ENCODE results near the gene ZNF326.
"Not testable (repeated sequence)": the region's sequence is repeated elsewhere in the genome, so short reads cannot be mapped to it uniquely, and the experiment has no call there.

Gene ZNF326

DNA sequence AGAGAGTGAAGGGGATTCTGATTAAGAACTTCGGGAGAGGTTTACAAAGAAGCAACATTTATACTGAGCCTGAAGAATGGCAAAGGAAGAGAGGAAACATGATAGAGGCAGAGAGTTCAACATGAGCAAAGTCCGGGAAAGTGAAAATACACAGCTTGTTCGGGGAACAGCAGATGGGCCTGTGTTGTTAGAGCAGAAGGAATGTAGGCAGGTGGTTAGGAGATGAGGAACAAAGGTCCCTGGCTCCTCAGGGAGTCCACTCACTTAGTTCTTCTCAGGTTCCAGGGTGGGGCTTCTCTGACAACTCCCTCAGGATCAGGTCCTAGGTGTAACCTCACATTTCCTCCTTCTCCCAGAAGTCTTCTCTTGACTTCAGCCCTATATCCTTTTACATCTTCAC is 5.1 kb upstream of the ZNF326 start:
- no peak for FAIRE-seq
- TF ChIP-seq POLR2A (IDR thresholded peaks at IDR 0.05; ENCODE audit: low read depth, low read length) (no peak), POLR2AphosphoS5 (IDR thresholded peaks at IDR 0.05; ENCODE audit: low read depth, low read length) (no peak), TAF1 (IDR thresholded peaks at IDR 0.05; ENCODE audit: borderline replicate concordance, low read depth, low read length) (no peak)
- no peak for DNase-seq (ENCODE audit: insufficient read length)

- FAIRE-seq (no peak), DNase-seq (ENCODE audit: insufficient read length) (no peak)
- TF ChIP-seq TAF1 (IDR thresholded peaks at IDR 0.05; ENCODE audit: borderline replicate concordance, low read depth, low read length): no peak
- TF ChIP-seq POLR2A (IDR thresholded peaks at IDR 0.05; ENCODE audit: low read depth, low read length): no peak
- TF ChIP-seq POLR2AphosphoS5 (IDR thresholded peaks at IDR 0.05; ENCODE audit: low read depth, low read length): no peak
Observed at GRCh38 chr1:89990976-89991831, 3.7 kb upstream of the ZNF326 start.

GRCh38 chr1:89993541-89993940 is 1.4 kb upstream of the ZNF326 start:
- DNase-seq (ENCODE audit: insufficient read length): no peak
- TF ChIP-seq TAF1 (IDR thresholded peaks at IDR 0.05; ENCODE audit: borderline replicate concordance, low read depth, low read length): no peak
- no peak for TF ChIP-seq POLR2AphosphoS5 (IDR thresholded peaks at IDR 0.05; ENCODE audit: low read depth, low read length)
- no peak for TF ChIP-seq POLR2A (IDR thresholded peaks at IDR 0.05; ENCODE audit: low read depth, low read length)
- no peak for FAIRE-seq

DNA sequence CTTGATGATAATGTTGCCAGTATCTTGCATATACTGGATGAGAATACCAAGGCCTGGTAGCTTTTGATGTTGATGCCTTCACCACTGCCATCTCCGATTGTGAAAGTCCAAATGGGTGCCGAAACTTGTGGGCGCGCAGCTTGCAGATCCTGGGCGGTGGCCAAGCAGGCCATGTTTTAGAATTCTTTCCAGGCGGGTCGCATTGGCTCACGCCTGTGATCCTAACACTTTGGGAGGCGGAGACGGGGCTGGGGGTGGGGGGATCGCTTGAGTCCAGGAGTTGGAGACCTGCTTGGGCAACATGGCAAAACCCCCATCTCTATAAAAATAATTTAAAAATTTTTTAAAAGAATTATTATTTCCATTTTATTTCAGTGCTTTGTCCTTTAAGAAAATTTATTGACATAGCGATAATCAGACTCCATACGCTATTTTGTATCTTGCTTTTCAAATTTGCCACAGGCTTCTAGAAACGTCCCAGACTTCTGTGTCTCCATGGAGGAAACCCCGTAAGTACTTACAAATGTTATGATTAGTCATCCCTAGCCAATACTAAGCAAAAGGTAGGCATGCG is 592 bp upstream of the ZNF326 start:
- no peak for TF ChIP-seq TAF1 (IDR thresholded peaks at IDR 0.05; ENCODE audit: borderline replicate concordance, low read depth, low read length)
- TF ChIP-seq POLR2A (IDR thresholded peaks at IDR 0.05; ENCODE audit: low read depth, low read length): no peak
- no peak for TF ChIP-seq POLR2AphosphoS5 (IDR thresholded peaks at IDR 0.05; ENCODE audit: low read depth, low read length)
- FAIRE-seq (peak; percentile 58), DNase-seq (ENCODE audit: insufficient read length) (no peak)

DNA sequence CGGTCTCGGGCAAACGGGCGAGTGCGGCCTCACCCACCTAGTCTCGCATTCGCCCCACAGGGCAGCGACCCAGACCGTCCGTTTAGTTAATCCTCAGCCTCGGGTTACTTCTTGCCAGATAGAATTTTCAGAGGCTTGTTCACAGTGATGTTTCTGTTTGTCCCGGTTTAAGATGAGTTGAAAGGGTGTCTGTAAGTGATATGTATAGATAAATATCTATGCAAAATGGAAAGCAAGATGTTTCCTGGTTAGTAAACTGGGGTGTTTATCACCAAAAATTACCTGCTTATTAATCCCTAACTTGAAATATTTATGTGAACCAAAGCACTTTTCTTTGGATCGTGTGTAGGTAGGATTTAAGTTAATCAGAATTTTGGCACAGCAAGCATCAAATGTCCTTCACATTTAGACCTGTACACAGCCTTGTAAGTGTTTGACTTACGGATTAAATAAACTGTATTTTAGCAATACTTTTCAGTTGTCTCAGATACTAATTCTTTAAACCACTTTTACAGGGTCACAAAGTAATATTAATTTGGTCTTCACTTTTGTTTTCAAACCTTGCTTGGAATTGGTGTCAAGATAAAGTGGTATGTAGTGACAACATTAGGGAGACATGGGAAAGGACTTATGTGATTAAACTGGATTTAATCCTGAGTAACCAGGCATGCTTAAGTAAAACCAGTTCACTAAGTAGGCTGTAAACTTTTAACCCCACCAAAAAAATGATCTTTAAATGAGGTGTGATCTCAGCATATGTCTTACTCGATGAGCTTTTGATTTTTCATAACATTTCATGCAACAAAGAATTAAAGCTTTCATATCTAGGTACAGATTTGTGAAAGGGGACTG is 914 bp downstream of the ZNF326 start:
- TF ChIP-seq POLR2A (IDR thresholded peaks at IDR 0.05; ENCODE audit: low read depth, low read length) (no peak), POLR2AphosphoS5 (IDR thresholded peaks at IDR 0.05; ENCODE audit: low read depth, low read length) (no peak), TAF1 (IDR thresholded peaks at IDR 0.05; ENCODE audit: borderline replicate concordance, low read depth, low read length) (no peak)
- DNase-seq (ENCODE audit: insufficient read length): no peak
- no peak for FAIRE-seq

DNA sequence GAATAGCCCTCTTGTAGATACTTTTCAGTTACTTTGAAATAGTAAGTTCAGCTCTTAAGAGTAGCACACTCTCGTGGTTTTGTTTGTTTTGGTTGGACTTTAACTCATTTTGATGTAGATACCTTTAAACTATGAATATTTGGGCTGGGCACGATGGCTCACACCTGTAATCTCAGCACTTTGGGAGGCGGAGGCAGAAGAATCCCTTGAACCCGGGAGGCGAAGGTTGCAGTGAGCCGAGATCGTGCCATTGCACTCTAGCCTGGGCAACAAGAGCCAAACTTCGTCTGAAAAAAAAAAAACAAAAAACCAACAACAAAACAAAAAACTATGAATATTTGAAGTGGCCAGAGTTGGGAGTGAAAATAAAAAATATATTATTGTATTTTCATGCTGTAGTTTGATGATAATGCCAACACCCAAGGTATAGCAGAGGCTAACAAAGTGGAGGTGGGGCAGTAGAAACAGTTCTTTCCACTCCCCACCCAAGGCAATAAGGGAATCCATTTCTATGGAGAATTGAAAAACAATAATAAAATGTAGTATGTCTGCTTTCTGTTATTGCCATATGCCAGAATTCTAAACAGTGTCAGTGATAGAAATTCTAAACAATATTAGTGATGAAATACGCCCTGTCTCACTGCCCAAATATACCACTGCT is 1.7 kb downstream of the ZNF326 start:
- TF ChIP-seq POLR2AphosphoS5 (IDR thresholded peaks at IDR 0.05; ENCODE audit: low read depth, low read length): no peak
- no peak for TF ChIP-seq TAF1 (IDR thresholded peaks at IDR 0.05; ENCODE audit: borderline replicate concordance, low read depth, low read length)
- no peak for TF ChIP-seq POLR2A (IDR thresholded peaks at IDR 0.05; ENCODE audit: low read depth, low read length)
- FAIRE-seq (peak; percentile 24), DNase-seq (ENCODE audit: insufficient read length) (no peak)

GRCh38 chr1:89997152-89997551 is 2.2 kb downstream of the ZNF326 start:
- FAIRE-seq; DNase-seq (ENCODE audit: insufficient read length): not testable (repeated sequence)

DNA sequence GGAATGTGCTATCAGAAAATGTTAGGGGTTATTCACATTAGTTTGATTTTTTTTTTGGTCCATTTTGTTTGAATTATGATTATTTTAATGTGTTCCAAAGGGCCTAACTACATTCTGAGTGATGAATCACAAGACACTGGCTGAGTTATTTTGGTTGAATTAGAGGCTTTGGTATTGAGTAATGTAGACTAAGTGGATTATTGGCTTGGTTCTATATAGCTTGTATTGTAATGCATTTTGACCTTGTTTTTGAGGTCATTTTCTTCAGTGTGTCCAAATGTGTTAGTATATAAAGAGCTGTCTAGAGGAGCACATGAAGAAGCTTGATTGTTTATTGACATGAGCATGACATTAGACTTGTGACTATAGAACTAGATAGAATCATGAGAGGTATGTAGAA is 3.4 kb downstream of the ZNF326 start:
- no peak for TF ChIP-seq POLR2A (IDR thresholded peaks at IDR 0.05; ENCODE audit: low read depth, low read length)
- TF ChIP-seq POLR2AphosphoS5 (IDR thresholded peaks at IDR 0.05; ENCODE audit: low read depth, low read length): no peak
- TF ChIP-seq TAF1 (IDR thresholded peaks at IDR 0.05; ENCODE audit: borderline replicate concordance, low read depth, low read length): no peak
- no peak for FAIRE-seq
- no peak for DNase-seq (ENCODE audit: insufficient read length)

- FAIRE-seq (no peak), DNase-seq (ENCODE audit: insufficient read length) (no peak)
Observed at GRCh38 chr1:89999208-89999607, 4.3 kb downstream of the ZNF326 start.

DNA sequence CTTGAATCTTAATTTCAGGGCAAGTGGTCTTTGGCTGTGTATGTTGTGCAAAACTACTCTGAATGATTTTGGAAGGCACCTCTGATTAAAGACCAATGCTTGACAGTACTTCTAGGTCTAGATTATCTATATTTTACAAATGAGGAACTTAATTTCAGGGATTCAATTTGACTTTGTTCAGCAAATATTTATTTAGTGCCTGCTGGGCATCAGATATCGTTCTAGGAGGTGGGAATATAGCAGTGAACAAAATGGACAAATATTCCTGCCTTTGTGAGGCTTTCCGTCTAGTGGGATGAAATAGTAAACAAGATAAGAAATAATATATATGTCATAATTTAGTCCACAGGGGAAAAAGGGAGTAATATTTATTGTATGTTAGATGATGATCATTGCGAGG is 4.7 kb downstream of the ZNF326 start:
- no peak for DNase-seq (ENCODE audit: insufficient read length)
- FAIRE-seq: no peak
- TF ChIP-seq POLR2A (IDR thresholded peaks at IDR 0.05; ENCODE audit: low read depth, low read length): no peak
- TF ChIP-seq POLR2AphosphoS5 (IDR thresholded peaks at IDR 0.05; ENCODE audit: low read depth, low read length): no peak
- no peak for TF ChIP-seq TAF1 (IDR thresholded peaks at IDR 0.05; ENCODE audit: borderline replicate concordance, low read depth, low read length)

More at GRCh38 chr1:89999208-89999607, 4.3 kb downstream of the ZNF326 start:
- no peak for TF ChIP-seq POLR2AphosphoS5 (IDR thresholded peaks at IDR 0.05; ENCODE audit: low read depth, low read length)
- no peak for TF ChIP-seq POLR2A (IDR thresholded peaks at IDR 0.05; ENCODE audit: low read depth, low read length)
- TF ChIP-seq TAF1 (IDR thresholded peaks at IDR 0.05; ENCODE audit: borderline replicate concordance, low read depth, low read length): no peak
